Hematopoietic multipotent progenitor cell treated with erythropoietin and hydrocortisone succinate and interleukin-3 and kit ligand, for 6 days (in vitro differentiated cells): ENCODE results near the gene TUBD1.
"Not testable (repeated sequence)": the region's sequence is repeated elsewhere in the genome, so short reads cannot be mapped to it uniquely, and the experiment has no call there.

ENCODE experiments used
- DNase-seq: peaks from one replicate; pipeline ENCODE4 v3.0.0-alpha.2; 2015

TUBD1 gene, protein sequence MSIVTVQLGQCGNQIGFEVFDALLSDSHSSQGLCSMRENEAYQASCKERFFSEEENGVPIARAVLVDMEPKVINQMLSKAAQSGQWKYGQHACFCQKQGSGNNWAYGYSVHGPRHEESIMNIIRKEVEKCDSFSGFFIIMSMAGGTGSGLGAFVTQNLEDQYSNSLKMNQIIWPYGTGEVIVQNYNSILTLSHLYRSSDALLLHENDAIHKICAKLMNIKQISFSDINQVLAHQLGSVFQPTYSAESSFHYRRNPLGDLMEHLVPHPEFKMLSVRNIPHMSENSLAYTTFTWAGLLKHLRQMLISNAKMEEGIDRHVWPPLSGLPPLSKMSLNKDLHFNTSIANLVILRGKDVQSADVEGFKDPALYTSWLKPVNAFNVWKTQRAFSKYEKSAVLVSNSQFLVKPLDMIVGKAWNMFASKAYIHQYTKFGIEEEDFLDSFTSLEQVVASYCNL

DNA sequence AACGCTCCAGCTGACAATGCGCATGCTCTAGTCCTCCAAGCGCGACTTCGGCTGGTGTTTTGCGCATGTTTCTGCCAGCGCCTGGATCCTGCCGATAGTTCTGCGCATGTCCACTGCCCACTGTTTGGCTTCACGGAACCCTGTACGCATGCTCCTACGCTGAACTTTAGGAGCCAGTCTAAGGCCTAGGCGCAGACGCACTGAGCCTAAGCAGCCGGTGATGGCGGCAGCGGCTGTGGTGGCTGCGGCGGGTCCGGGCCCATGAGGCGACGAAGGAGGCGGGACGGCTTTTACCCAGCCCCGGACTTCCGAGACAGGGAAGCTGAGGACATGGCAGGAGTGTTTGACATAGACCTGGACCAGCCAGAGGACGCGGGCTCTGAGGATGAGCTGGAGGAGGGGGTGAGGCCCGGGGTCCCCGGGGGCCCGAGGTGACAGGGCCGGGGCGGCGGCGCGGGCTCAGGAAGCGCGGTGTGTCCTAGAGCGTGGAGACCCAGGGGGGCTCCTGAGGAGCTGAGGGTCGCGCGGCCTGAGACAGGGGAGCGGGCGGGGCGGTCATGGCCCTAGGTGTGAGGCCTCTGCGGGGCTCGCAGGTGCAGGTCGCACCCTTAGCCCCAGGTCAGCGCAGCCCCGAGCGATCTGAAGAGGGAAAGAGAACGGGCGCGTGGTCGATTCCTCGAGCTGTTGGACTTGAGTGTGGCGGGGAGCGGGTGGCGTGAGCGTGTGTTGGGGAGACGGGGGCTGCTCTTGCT lies at the start of gene TUBD1, which contains the start of gene RPS6KB1:
TUBD1 (minus strand) TSS at position 20 of the 752 bp plus-strand sequence. CDS start 1,941 bp downstream, outside the sequence.
RPS6KB1 (plus strand) TSS at position 198 of the 752 bp plus-strand sequence; CDS start at position 262, 64 bp downstream.
- DNase-seq = peak; percentile 100

- DNase-seq = no peak
Measured at GRCh38 chr17:59941131-59941530, 48.4 kb upstream of the TUBD1 start.

DNA sequence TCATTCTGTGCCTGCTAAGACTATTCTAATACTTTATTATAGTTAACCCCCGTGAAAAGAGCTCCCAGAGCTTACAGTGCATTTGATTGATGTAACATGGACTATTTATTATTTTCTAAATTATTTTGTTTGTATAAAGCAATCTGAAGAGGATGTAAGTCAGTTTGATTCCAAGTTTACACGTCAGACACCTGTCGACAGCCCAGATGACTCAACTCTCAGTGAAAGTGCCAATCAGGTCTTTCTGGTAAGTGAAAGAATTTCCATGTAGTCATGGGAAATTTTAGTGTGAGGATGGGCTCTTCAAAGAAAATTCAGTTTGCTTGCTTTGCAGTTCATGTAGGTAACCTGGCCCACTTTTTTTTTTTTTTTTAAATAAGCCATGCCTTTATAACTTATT lies 48.0 kb upstream of the TUBD1 start:
- not testable (repeated sequence) for DNase-seq

DNA sequence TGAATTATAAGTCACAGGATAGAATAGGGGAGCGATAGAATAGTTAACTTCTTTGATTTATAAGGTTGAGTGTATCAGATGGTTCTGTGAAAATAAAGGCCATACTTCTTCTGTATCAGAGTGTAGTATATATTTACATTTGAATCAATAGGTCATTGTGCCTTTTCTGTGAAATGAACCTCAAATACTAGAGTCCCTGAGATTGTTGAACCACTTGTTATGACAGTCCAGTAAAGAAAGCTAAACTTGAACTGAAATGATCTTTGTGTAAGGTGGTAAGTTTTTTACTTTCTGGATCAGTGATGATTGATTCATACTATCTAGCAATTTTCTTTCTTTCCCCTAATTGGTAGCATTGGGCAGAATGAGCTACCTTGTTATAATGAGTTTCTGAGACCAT lies 40.6 kb upstream of the TUBD1 start:
- not testable (repeated sequence) for DNase-seq

DNA sequence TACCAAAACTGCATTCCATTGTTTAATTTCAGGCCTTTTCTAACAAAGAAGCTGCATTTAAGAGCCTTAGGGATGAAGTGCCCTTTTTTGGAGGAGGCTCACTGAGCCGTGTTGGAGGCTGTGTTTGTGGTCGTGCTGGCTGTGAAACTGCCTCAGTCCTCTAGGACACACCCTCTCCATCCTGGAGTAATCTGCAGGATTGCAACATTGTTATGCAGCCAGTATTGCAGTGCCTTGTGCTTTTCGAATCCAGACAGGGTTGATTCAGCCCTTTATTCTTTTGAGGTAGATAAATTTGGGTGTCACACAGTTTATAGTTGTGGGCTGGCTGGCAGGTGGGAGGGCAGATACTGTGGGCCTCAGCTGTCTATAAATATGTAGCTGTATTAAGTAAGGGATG lies 38.0 kb upstream of the TUBD1 start:
- DNase-seq = not testable (repeated sequence)

DNA sequence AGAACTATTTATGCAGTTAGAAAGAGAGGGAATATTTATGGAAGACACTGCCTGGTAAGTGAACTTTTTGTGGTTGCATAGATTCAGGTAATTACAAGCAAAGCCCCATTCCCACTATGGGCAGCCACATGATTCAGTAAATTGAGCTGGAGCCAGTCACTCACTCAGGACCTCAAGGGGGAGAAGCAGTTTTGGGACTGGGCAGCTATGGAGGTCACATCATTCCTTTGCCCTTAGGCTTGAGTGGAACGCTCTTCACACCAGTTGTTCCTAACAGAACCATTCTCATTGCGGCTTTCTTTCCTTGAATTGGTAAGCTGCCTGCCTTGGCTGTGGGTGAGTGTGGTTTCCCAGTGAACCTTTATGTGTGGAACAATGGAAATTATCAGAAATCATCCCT lies 37.4 kb upstream of the TUBD1 start:
- not testable (repeated sequence) for DNase-seq

DNA sequence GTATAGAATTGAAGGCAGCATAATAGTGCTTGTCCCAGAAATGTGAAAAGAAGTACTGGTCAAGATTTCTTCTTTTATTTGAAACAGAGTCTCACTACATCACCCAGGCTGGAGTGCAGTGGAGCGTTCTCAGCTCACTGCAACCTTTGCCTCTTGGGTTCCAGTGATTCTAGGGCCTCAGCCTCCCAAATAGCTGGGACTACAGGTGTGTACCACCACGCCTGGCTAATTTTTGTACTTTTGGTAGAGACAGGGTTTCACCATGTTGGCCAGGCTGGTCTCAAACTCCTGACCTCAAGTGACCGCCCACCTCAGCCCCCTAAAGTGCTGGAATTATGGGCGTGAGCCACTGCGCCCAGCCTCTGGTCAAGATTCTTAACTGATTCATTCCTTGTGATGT lies 27.9 kb upstream of the TUBD1 start:
- DNase-seq = not testable (repeated sequence)

DNA sequence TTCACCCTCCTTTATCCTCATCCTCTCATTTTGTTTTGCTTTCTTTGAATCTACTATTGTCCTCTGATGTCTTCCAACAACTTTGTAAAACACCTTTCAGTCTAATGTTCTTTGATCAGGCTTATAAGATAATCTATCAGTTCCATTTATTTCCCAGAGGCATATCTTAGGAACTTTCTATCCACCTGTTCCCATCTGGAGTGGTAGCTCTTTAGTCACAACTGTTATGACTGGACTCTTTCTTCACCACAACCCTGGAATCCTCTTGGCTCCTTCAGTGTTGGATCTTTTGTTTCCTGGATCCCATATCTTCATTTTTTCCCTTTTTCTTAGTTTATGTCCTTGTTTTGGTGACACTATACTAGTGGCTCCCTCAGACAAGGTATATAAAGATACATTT lies 23.7 kb upstream of the TUBD1 start:
- no peak for DNase-seq

DNA sequence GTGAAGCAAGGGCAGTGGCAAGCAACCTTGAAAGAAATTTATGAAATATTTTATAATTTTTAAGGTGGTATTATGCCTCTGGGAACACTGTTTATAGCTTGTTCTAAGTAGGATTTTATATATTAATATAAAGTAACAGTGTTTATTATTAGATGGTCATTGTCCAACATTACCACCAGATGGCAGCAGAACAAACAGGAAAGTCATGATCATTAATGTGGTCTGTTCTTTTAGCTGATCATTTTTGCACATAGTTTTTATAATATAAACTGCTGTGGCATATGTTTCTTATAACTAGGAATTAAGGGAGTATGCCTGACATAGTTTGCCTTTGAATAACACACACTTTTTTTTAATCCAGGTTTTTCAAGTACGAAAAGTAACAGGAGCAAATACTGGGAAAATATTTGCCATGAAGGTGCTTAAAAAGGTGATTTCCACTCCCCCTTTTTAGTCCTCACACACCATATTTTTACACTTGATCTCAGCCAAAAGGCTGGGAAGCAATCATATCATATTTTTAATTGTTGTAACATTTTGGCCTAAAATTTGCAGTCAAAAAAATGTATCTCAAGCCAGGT lies 21.6 kb upstream of the TUBD1 start:
- peak; percentile 82 for DNase-seq

- DNase-seq = no peak
Measured at GRCh38 chr17:59907467-59907866, 14.7 kb upstream of the TUBD1 start.

- no peak for DNase-seq
Measured at GRCh38 chr17:59903455-59903854, 10.7 kb upstream of the TUBD1 start.

GRCh38 chr17:59901604-59902003 lies 8.9 kb upstream of the TUBD1 start:
- no peak for DNase-seq

- DNase-seq = peak; percentile 76
Measured at GRCh38 chr17:59899099-59899498, 6.4 kb upstream of the TUBD1 start.

DNA sequence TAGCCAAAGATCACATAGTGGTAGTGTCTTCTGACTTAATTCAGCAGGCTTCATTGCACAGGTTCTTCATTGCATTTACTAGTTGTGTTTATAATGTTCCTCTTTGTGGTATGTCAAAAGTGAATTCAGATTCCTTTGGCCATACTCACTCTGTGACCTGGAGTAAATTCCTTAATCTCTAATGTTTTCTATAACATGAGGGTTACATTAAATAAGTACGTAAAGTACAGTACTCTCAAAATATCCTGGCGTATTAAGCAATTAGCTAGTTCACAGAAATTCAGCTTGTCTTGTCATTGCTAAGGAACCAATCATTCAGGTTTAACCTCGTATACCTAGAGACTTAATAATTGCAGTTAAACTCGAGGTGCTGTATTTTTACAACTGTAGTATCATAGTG lies 4.3 kb upstream of the TUBD1 start:
- no peak for DNase-seq

GRCh38 chr17:59893676-59894100 lies 945 bp upstream of the TUBD1 start:
- peak; percentile 60 for DNase-seq

GRCh38 chr17:59892251-59892923 lies 356 bp downstream of the TUBD1 start:
- DNase-seq = no peak

DNA sequence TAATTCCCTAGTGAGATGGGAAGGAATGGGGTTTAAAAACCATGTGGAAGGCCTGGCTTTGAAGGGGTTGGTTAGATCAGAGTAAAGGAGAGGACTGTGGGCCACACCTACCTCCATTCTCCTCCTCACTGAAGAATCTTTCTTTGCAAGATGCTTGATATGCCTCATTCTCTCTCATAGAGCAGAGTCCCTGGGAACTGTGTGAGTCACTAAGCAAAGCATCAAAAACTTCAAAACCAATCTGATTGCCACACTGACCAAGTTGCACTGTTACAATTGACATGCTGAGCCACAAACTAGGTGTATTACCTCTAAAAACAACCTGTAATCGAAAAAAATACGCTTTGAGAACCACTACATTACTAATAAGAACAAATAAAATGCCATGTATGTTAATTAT lies 2.0 kb downstream of the TUBD1 start:
- DNase-seq = peak; percentile 39

DNA sequence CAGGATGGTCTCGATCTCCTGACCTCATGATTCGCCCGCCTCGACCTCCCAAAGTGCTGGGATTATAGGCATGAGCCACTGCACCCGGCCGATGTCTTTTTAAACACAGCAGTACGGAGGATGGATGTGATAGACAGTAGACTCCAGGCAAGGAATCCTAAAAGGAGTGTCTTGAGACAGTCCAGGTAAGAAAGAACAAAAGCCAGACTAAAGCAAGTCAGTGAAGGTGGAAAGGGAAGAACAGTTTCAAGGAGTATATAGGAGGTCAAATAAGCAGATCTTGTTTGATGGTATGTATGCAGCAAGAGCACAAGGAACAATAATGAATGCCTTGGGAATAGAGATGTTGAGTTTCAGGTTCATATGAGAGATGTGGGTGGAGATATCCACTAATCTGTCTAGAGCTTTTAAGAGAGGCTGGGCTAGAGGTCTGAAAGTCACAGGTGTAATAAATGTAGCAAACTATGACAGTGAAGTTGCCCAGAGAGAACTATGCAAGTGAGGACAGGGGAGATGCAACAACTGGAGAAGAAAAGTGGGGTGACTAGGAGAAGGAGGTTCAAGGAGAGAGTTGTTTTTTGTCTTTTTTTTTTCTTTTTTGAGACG lies 4.5 kb downstream of the TUBD1 start:
- DNase-seq = no peak

- DNase-seq = no peak
Measured at GRCh38 chr17:59884861-59885260, 7.9 kb downstream of the TUBD1 start.

DNA sequence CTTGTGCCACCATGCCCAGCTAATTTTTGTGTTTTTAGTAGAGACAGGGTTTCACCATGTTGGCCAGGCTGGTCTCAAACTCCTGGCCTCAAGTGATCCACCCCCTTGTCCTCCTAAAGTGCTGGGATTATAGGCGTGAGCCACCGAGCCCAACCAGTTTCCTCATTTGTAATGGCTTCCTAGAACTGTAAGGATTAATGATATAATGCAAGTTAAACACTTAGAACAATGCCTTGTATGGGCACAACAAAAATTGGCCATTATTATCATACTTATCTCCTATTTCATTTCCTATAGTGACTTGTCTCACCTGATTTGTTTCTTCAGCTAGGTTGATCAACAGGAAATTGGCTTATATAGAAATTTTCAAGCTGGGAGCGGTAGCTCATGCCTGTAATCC lies 14.1 kb downstream of the TUBD1 start:
- no peak for DNase-seq

- no peak for DNase-seq
Measured at GRCh38 chr17:59877965-59878364, 14.8 kb downstream of the TUBD1 start.

DNA sequence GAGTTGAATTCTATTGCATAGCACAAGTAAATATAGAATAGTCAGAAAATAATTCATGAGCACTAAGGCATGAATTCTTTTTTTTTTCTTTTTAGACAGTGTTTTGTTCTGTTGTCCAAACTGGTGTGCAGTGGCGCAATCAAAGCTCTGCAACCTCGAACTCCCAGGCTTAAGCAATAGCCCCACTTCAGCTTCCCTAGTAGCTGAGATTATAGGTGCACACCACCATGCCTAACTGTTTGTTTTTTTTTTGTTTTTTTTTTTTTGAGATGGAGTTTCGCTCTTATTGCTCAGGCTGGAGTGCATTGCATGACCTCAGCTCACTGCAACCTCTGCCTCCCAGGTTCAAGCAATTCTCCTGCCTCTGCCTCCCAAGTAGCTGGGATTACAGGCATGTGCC lies 16.6 kb downstream of the TUBD1 start:
- DNase-seq = no peak
